Colonic mucosa (tissue), 4 donors: ENCODE measurements around the gene S100A9. TPM values are rescaled to one million over a fixed set of nuclear protein-coding genes. Genes with fewer than 3 reads are reported as not detected.
"Not testable (repeated sequence)": the region's sequence is repeated elsewhere in the genome, so short reads cannot be mapped to it uniquely, and the experiment has no call there.

Experiments used
- DNase-seq: peaks from one replicate; pipeline ENCODE4 v3.0.0-alpha.2; 2020
- H3K27ac ChIP-seq: fragments of 200-600 bp; one replicate; pipeline ENCODE4 v1.8.0; 2021
- H3K27me3 ChIP-seq: fragments of 200-600 bp; one replicate; pipeline ENCODE4 v1.8.0; 2021
- H3K36me3 ChIP-seq: fragments of 200-600 bp; one replicate; pipeline ENCODE4 v1.8.0; 2021
- H3K4me1 ChIP-seq: fragments of 200-600 bp; one replicate; pipeline ENCODE4 v1.8.0; 2021; ENCODE audit warnings: mild to moderate bottlenecking
- H3K4me3 ChIP-seq: fragments of 200-600 bp; one replicate; pipeline ENCODE4 v1.8.0; 2021
- H3K9ac ChIP-seq, 2 donors: one replicate each; pipeline ENCODE4 v1.7.0; 2013; ENCODE audit warnings: control low read depth in 2 of 2, low read depth in 2 of 2, low read length in 2 of 2
- H3K9me3 ChIP-seq: fragments of 200-600 bp; one replicate; pipeline ENCODE4 v1.8.0; 2021
- CTCF ChIP-seq: fragments of 200-600 bp; IDR thresholded peaks from one replicate; pipeline ENCODE4 v1.8.0; 2022; ENCODE audit warnings: antibody characterized with exemption, mild to moderate bottlenecking
- intact Hi-C: fragments of 100-400 bp; cut with DNase I; formaldehyde crosslinking; loops from one replicate; pipeline ENCODE4 v1.14.1; 2022
- total RNA-seq, 2 donors: library from RNA; stranded (reverse); fragmentation: NEBNext Ultra II Directional in 1 of 2; extraction: Animal tissue kit (Norgen Biotek cat#: 25700) in 1 of 2; gene quantifications; one replicate each; pipeline ENCODE4 v1.2.1, GENCODE V29; 2021
- donor health status: healthy.
- donor health status: DM: no; HTN: no; CAD: no.
- donor health status: DM: no; HTN: no; CAD: no.

The S100A9 gene
- total RNA-seq, 2 donors from 2014 or later: 16.3 to 34.9 TPM

GRCh38 chr1:153402226-153402625, 44.6 kb downstream of the S100A9 start:
- Histone ChIP-seq H3K9me3 (no peaks in the 10 kb centered on the region), H3K4me3 (no peak overlapping the region), H3K27me3 (no peaks in the 10 kb centered on the region), H3K36me3 (no peaks in the 10 kb centered on the region), H3K27ac (no peak overlapping the region), H3K9ac (no peak overlapping the region), H3K4me1 (no peaks in the 10 kb centered on the region)
- no peak for DNase-seq
- intact Hi-C loops: loop anchor here (10.0 kb wide), 1 partner anchor 47 kb away; the partner anchor contains the start of gene S100A9
- no peak for TF ChIP-seq CTCF

DNA sequence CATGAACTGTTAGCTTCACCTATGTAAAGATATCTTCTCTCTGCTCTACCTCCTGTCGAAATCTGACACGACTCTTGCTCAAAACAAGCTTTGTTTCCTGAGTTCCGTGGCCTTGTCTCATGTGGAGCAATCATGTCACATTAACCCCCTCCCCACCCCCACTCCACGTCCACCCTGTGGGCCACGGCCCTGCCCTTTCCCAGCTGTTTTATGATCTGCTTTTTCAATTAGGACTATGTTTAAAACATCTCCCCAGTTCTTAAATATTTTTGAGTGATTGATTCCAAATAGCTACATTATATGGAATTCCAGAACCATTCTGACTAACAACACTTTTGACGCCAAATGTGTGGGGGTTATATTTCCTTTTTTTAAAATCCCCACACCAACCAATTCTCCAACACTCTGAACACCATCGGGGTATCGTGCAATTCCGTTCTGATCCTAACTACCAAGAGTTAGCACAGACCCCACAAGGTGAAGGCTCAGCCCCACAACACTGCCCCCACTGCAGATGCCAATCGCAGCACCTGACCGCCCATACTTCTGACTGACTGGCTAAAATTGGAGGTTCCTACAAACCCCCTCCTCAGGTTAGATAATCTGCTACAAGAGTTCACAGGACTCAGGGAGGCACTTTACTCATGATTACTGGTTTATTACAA, 45.9 kb downstream of the S100A9 start:
- Histone ChIP-seq H3K27me3 (no peaks in the 10 kb centered on the region), H3K36me3 (no peaks in the 10 kb centered on the region), H3K4me3 (no peak overlapping the region), H3K27ac (no peak overlapping the region), H3K9ac (no peak overlapping the region), H3K9me3 (no peaks in the 10 kb centered on the region), H3K4me1 (no peaks in the 10 kb centered on the region)
- no peak for TF ChIP-seq CTCF
- DNase-seq: no peak
- intact Hi-C loops: loop anchor here (10.0 kb wide), 1 partner anchor 49 kb away; the partner anchor contains the start of gene S100A9

GRCh38 chr1:153404086-153404635, 46.5 kb downstream of the S100A9 start:
- no peak overlapping the region for H3K9ac ChIP-seq
- no peaks in the 10 kb centered on the region for H3K27me3 ChIP-seq
- H3K4me1 ChIP-seq: no peaks in the 10 kb centered on the region
- intact Hi-C loops: loop anchor here (10.0 kb wide), 1 partner anchor 49 kb away; the partner anchor contains the start of gene S100A9
- no peak for DNase-seq
- no peak overlapping the region for H3K27ac ChIP-seq
- no peaks in the 10 kb centered on the region for H3K36me3 ChIP-seq
- H3K4me3 ChIP-seq: no peak overlapping the region
- no peak for TF ChIP-seq CTCF
- H3K9me3 ChIP-seq: no peaks in the 10 kb centered on the region

GRCh38 chr1:153404768-153405167, 47.1 kb downstream of the S100A9 start:
- Histone ChIP-seq H3K9ac (no peak overlapping the region), H3K27ac (no peak overlapping the region), H3K27me3 (no peaks in the 10 kb centered on the region), H3K36me3 (no peaks in the 10 kb centered on the region), H3K9me3 (no peaks in the 10 kb centered on the region), H3K4me1 (no peaks in the 10 kb centered on the region), H3K4me3 (no peak overlapping the region)
- intact Hi-C loops: loop anchor here (10.0 kb wide), 1 partner anchor 50 kb away; the partner anchor contains the start of gene S100A9
- peak; percentile 61 for DNase-seq
- peak; percentile 37 for TF ChIP-seq CTCF

GRCh38 chr1:153405825-153406599, 48.4 kb downstream of the S100A9 start:
- not testable (repeated sequence) for H3K27ac ChIP-seq, H3K4me1 ChIP-seq, DNase-seq, H3K9me3 ChIP-seq, H3K27me3 ChIP-seq, H3K4me3 ChIP-seq, H3K9ac ChIP-seq, H3K36me3 ChIP-seq
- intact Hi-C loops: loop anchor here (10.0 kb wide), 1 partner anchor 51 kb away; the partner anchor contains the start of gene S100A9

DNA sequence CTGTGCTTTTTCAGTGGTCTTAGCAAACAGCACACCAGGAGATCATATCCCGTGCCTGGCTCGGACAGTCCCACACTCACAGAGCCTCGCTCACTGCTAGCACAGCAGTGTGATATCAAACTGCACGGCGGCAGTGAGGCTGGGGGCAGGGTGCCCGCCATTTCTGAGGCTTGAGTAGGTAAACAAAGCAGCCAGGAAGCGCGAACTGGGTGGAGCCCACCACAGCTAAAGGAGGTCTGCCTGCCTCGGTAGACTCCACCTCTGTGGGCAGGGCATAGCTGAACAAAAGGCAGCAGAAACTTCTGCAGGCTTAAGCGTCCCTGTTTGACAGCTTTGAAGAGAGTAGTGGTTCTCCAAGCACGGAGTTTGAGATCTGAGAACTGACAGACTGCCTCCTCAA, 49.6 kb downstream of the S100A9 start:
- H3K9ac ChIP-seq, H3K9me3 ChIP-seq, H3K4me1 ChIP-seq, H3K4me3 ChIP-seq, H3K36me3 ChIP-seq, H3K27me3 ChIP-seq, H3K27ac ChIP-seq, DNase-seq: not testable (repeated sequence)
- intact Hi-C loops: loop anchor here (10.0 kb wide), 1 partner anchor 52 kb away; the partner anchor contains the start of gene S100A9

Other genes with a start within 250 kb of the S100A9 start
- gene SPRR2F, start 244.3 kb upstream of the S100A9 start, total RNA-seq: not detected
- not detected for gene SPRR2G, start 207.0 kb upstream of the S100A9 start, total RNA-seq
- gene LELP1, start 154.4 kb upstream of the S100A9 start, total RNA-seq: not detected
- not detected for gene PRR9, start 140.3 kb upstream of the S100A9 start, total RNA-seq
- not detected for gene LORICRIN, start 98.2 kb upstream of the S100A9 start, total RNA-seq
- not detected for gene PGLYRP3, start 44.9 kb upstream of the S100A9 start, total RNA-seq
- gene PGLYRP4, start 9.0 kb upstream of the S100A9 start, total RNA-seq: not detected
- gene S100A12, start 17.8 kb downstream of the S100A9 start, total RNA-seq: not detected
- gene S100A8, start 33.2 kb downstream of the S100A9 start, total RNA-seq: 1 to 10 TPM in 1 of 2 donors, under 1 TPM in 1; 0.79 to 6.9 TPM
- gene S100A7A, start 58.7 kb downstream of the S100A9 start, total RNA-seq: not detected
- gene S100A7, start 102.8 kb downstream of the S100A9 start, total RNA-seq: not detected
- 1,000 to 10,000 TPM; 2,444 to 2,474 TPM for gene S100A6, start 178.1 kb downstream of the S100A9 start, total RNA-seq
- not detected for gene S100A5, start 183.1 kb downstream of the S100A9 start, total RNA-seq
- 10 to 100 TPM; 41.8 to 83.8 TPM for gene S100A4, start 188.0 kb downstream of the S100A9 start, total RNA-seq
- under 1 TPM in 1 of 2 donors, not detected in 1; 0.61 TPM for gene S100A3, start 191.4 kb downstream of the S100A9 start, total RNA-seq
- 1 to 10 TPM; 1.0 to 2.4 TPM for gene S100A2, start 208.0 kb downstream of the S100A9 start, total RNA-seq